GM12878 (cell line): ENCODE measurements around the gene APH1B. TPM values are rescaled to one million over a fixed set of nuclear protein-coding genes. Genes with fewer than 3 reads are reported as not detected.

Experiments used
- ATAC-seq: fragments of 200-7000 bp; cut with Tn5 transposase; 3 replicates; pipeline ENCODE4 v1.9.1; 2020; ENCODE audit warnings: mild to moderate bottlenecking, moderate library complexity
- BruUV-seq: library from RNA; stranded (reverse); fragments of 400-500 nt; replicated peaks from 2 replicates; lab custom pipeline; 2021; lab: Mats Ljungman, UMichigan
- CTCF ChIA-PET: fragments of 300-600 bp; sonication (Branson Sonifier 250); formaldehyde crosslinking; extraction: SDS; loops from one replicate; lab custom pipeline; 2021; ENCODE audit warnings: inconsistent platforms; lab: Yijun Ruan, JAX
- POLR2A ChIA-PET: fragments of 350-600 bp; formaldehyde crosslinking; extraction: SDS; loops from one replicate; lab custom pipeline; 2021; ENCODE audit warnings: inconsistent platforms; lab: Charles Lee
- RAD21 ChIA-PET: fragments of 300-600 bp; sonication (Branson Sonifier 250); formaldehyde crosslinking; loops from one replicate; lab custom pipeline; 2023; ENCODE audit warnings: antibody characterized with exemption; ENCODE audit not compliant: unreplicated experiment; lab: Charles Lee
- SMC1A ChIA-PET: fragments of 300-600 bp; sonication (Branson Sonifier 250); formaldehyde crosslinking; loops from one replicate; lab custom pipeline; 2023; ENCODE audit not compliant: unreplicated experiment, uncharacterized antibody; lab: Charles Lee
- DNase-seq: peaks from one replicate; pipeline ENCODE4 v3.0.0-alpha.2; 2011; ENCODE audit warnings: low read depth, low spot score
- FAIRE-seq: peaks from 3 replicates; lab custom pipeline; 2011; peaks lifted over from hg19 to GRCh38; lab: Jason Lieb, UNC
- H2AFZ ChIP-seq: 2 replicates; pipeline ENCODE4 v1.6.0; 2011; ENCODE audit warnings: low read depth, low read length, control low read depth; ENCODE audit not compliant: control insufficient read depth
- H3K27ac ChIP-seq: 2 replicates; pipeline ENCODE4 v1.5.1; 2011; ENCODE audit warnings: control low read depth; ENCODE audit not compliant: control insufficient read depth, insufficient read depth
- H3K27me3 ChIP-seq, 2 experiments: replicated peaks in 1 of 2; 2 replicates each; pipeline versions ENCODE4 v1.6.0 to v1.6.1; 2011; ENCODE audit warnings: low read length in 1 of 2; ENCODE audit not compliant: control insufficient read depth in 2 of 2, insufficient read depth in 2 of 2
- H3K36me3 ChIP-seq, 2 experiments: 2 replicates each; pipeline ENCODE4 v1.5.1; 2011; ENCODE audit warnings: low read length in 1 of 2; ENCODE audit not compliant: control insufficient read depth in 2 of 2, insufficient read depth in 2 of 2
- H3K4me1 ChIP-seq: 2 replicates; pipeline ENCODE4 v1.6.1; 2011; ENCODE audit warnings: mild to moderate bottlenecking, low read length, moderate library complexity, mixed read lengths; ENCODE audit not compliant: control insufficient read depth, insufficient read depth
- H3K4me2 ChIP-seq: 2 replicates; pipeline ENCODE4 v1.6.0; 2011; ENCODE audit warnings: control low read depth; ENCODE audit not compliant: control insufficient read depth, insufficient read depth
- H3K4me3 ChIP-seq: fragments of 200-600 bp; sonication (generic); 2 replicates; pipeline ENCODE4 v1.5.1; 2016
- H3K79me2 ChIP-seq: 2 replicates; pipeline ENCODE4 v1.6.0; 2011; ENCODE audit warnings: low read length; ENCODE audit not compliant: control insufficient read depth, insufficient read depth
- H3K9ac ChIP-seq: 2 replicates; pipeline ENCODE4 v1.8.0; 2011; ENCODE audit warnings: low read length, control low read depth, mixed read lengths; ENCODE audit not compliant: control insufficient read depth, insufficient read depth
- H3K9me3 ChIP-seq: replicated peaks from 3 replicates; pipeline ENCODE4 v1.5.1; 2011; ENCODE audit warnings: mild to moderate bottlenecking, low read length; ENCODE audit not compliant: control insufficient read depth, insufficient read depth
- H4K20me1 ChIP-seq: 2 replicates; pipeline ENCODE4 v1.6.0; 2011; ENCODE audit not compliant: control insufficient read depth, insufficient read depth
- BACH1 ChIP-seq: fragments of 450-650 bp; IDR thresholded peaks from 2 replicates; pipeline ENCODE4 v1.6.1; 2017; ENCODE audit warnings: mild to moderate bottlenecking, borderline replicate concordance
- HCFC1 ChIP-seq: fragments of 150-350 bp; IDR thresholded peaks from 2 replicates; pipeline ENCODE4 v1.6.1; 2014; ENCODE audit warnings: low read length
- HDAC6 ChIP-seq: fragments of 200-600 bp; sonication (generic); IDR thresholded peaks from one replicate; pipeline ENCODE4 v1.8.0; 2017; ENCODE audit warnings: antibody characterized with exemption; ENCODE audit not compliant: unreplicated experiment
- NR2C2 ChIP-seq: IDR thresholded peaks from 2 replicates; pipeline ENCODE4 v1.6.1; 2011; ENCODE audit warnings: borderline replicate concordance, low read depth; ENCODE audit not compliant: control insufficient read depth, insufficient read length
- POLR2AphosphoS5 ChIP-seq: IDR thresholded peaks from 2 replicates; pipeline ENCODE4 v1.6.1; 2011; ENCODE audit warnings: mild to moderate bottlenecking, low read length, inconsistent platforms
- RELB ChIP-seq: fragments of 450-650 bp; IDR thresholded peaks from 2 replicates; pipeline ENCODE4 v1.6.1; 2017; ENCODE audit warnings: low read depth, mild to moderate bottlenecking, moderate library complexity
- SPI1 ChIP-seq: IDR thresholded peaks from 2 replicates; pipeline ENCODE4 v1.6.1; 2011; ENCODE audit warnings: low read depth, mild to moderate bottlenecking, low read length, moderate library complexity, borderline replicate concordance; ENCODE audit not compliant: insufficient read depth
- YY1 ChIP-seq: IDR thresholded peaks from 2 replicates; pipeline ENCODE4 v1.6.1; 2011; ENCODE audit warnings: low read depth, mild to moderate bottlenecking, low read length
- WGBS: methylation state at CpG from one replicate; pipeline ENCODE4 v1.1.6; 2016; ENCODE audit warnings: low lambda C conversion rate; ENCODE audit not compliant: insufficient replicate concordance, insufficient coverage; ENCODE audit errors: missing lambda C conversion rate; 5-methylcytosine and 5-hydroxymethylcytosine counted together
- in situ Hi-C: fragments of 300-500 bp; cut with MboI; formaldehyde crosslinking; loops from 9 replicates; pipeline ENCODE4 v1.14.3; 2018; ENCODE audit warnings: mixed read lengths
- intact Hi-C: fragments of 100-400 bp; cut with micrococcal nuclease; formaldehyde crosslinking; loops from one replicate; pipeline ENCODE4 v1.14.2; 2022; ENCODE audit not compliant: unreplicated experiment
- polyA plus RNA-seq, 11 experiments: library from polyadenylated mRNA; depleted of rRNA in 4 of 11; unstranded in 6 of 11; stranded (reverse) in 5 of 11; fragments of >200 nt; fragmentation: Nextera tagmentation in 4 of 11; fragmentation: Illumina TruSeq in 1 of 11; extraction: Ambion mirVana in 4 of 11; extraction: Trizol in 1 of 11; gene quantifications; 1 replicate in 1 of 11; 2 replicates in 10 of 11; pipeline versions ENCODE4 v1.2.1 to v1.2.3, GENCODE V29; 2011 to 2016; ENCODE audit warnings: inconsistent platforms in 2 of 11, missing spikeins in 2 of 11, low read depth in 1 of 11
- total RNA-seq, 4 experiments: library from RNA; depleted of rRNA in 3 of 4; stranded (reverse); fragments of >200 nt in 3 of 4; fragmentation: Illumina TruSeq in 1 of 4; extraction: Trizol in 1 of 4; gene quantifications; 2 replicates each; pipeline versions ENCODE4 v1.2.1 to v1.2.3, GENCODE V29; 2013 to 2021

Gene APH1B
- total and polyA plus RNA-seq, 10 of the 15 experiments (the other 5 are each of a cell fraction or from before 2014, with no cell fraction given), result 5.0 to 20.8 (median 11.1) TPM

DNA sequence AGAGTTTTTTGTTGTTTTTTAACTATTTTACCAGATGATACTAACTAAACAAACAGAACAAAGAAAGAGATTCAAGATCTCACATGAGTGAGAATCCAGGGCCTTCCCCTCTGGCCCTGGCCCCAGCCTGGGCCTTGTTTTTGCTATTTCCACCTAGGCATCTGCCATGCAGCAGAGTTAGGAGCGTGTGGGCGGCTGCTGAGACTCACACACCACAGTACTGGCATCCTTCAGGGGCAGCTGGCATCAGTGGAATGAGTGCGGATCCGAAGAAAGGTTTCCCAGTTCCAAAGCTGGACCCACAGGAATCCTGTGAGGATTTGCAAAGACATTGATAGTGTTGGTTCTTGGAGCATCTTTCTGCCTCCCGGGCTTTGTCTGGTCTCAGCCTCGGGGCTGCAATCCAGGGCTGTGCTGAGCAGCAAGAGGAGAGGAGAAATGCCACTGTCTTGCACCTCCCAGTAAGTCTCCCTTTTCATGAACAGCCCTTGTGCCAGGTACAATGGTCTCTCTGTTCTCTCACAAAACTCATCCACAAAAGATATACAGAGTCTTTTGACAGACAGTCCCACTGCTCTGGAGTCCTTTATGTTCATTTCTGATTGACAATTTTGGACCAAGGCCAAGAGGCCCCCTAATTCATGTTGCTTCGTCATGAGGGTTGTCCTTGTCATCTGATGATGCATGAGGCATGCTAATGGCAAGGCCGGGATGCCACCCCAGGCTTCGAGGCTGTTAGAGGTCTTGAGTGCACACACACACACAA is 46.6 kb downstream of the APH1B start:
- Histone ChIP-seq H3K27me3 (peaks cover 0 to 3% of the 10 kb centered on the region in 2 experiments; a peak in 2 of 4 replicates), H3K9me3 (no peaks in the 10 kb centered on the region), H4K20me1 (no peaks in the 10 kb centered on the region), H3K9ac (no peak overlapping the region), H3K4me1 (no peaks in the 10 kb centered on the region), H3K4me2 (no peak overlapping the region), H3K36me3 (no peaks in the 10 kb centered on the region), H3K27ac (no peak overlapping the region), H3K4me3 (no peak overlapping the region), H3K79me2 (no peaks in the 10 kb centered on the region), H2AFZ (no peak overlapping the region)
- POLR2A ChIA-PET, result interaction anchor here (1.6 kb wide), 1 partner anchor 16 kb away, joined by 4 read pairs; no protein-coding TSS in a partner anchor
- CTCF ChIA-PET, result no interaction called here
- WGBS, result 52% methylated on average over 9 of the region's 9 CpGs
- RAD21 ChIA-PET, result interaction anchor here (0.7 to 1.4 kb wide), 3 partner anchors 19 to 129 kb away, joined by 3 to 4 read pairs (median 4); no protein-coding TSS in a partner anchor
- in situ Hi-C loops (no loop called here), intact Hi-C loops (loop anchor here (1.0 kb wide), 1 partner anchor 38 kb away; no protein-coding TSS in a partner anchor)
- DNase-seq (no peak), ATAC-seq (no peak), FAIRE-seq (no peak)
- SMC1A ChIA-PET, result interaction anchor here (0.6 to 0.8 kb wide), 2 partner anchors 34 to 98 kb away, joined by 3 to 4 read pairs; no protein-coding TSS in a partner anchor
- BruUV-seq, result no TSS peak
- TF ChIP-seq YY1 (no peak), SPI1 (no peak), RELB (no peak), POLR2AphosphoS5 (no peak), NR2C2 (no peak), BACH1 (no peak), HDAC6 (no peak), HCFC1 (no peak)
